ENCODE measurements around the gene SAMD4B.

GRCh38 chr19:39317476-39317875, 24.7 kb upstream of the SAMD4B start:
- TF ChIP-seq POLR2AphosphoS5 (IDR thresholded peaks at IDR 0.05; ENCODE audit: low read depth) (no peak), REST (IDR thresholded peaks at IDR 0.05; ENCODE audit: insufficient replicate concordance, low read depth) (no peak), CTCF (IDR thresholded peaks at IDR 0.05; ENCODE audit: insufficient read depth, low read length) (no peak), GABPA (IDR thresholded peaks at IDR 0.05; ENCODE audit: low read depth) (no peak)

Measured in HL-60 (cell line).